RWPE2 (cell line): ENCODE measurements around the gene THAP2.

Experiments
- ATAC-seq: fragments of 200-7000 bp; cut with Tn5 transposase; 3 replicates; pipeline ENCODE4 v1.9.1; 2021; ENCODE audit warnings: low read depth
- DNase-seq: peaks from one replicate; pipeline ENCODE4 v3.0.0-alpha.2; 2020; ENCODE audit warnings: low spot score
- H3K27ac ChIP-seq: fragments of 450-650 bp; 2 replicates; pipeline ENCODE4 v1.5.1; 2017; ENCODE audit warnings: mild to moderate bottlenecking; ENCODE audit not compliant: poor library complexity, severe bottlenecking
- H3K27me3 ChIP-seq: fragments of 250-450 bp; sonication (Bioruptor Pico); 2 replicates; pipeline ENCODE4 v1.5.1; 2021; ENCODE audit warnings: mild to moderate bottlenecking, moderate library complexity; ENCODE audit not compliant: insufficient read depth, poor library complexity, severe bottlenecking
- H3K36me3 ChIP-seq: fragments of 250-450 bp; sonication (Bioruptor Pico); 2 replicates; pipeline ENCODE4 v1.5.1; 2020; ENCODE audit warnings: low read depth, mild to moderate bottlenecking, moderate library complexity
- H3K4me1 ChIP-seq: fragments of 250-450 bp; sonication (Bioruptor Pico); 2 replicates; pipeline ENCODE4 v1.5.1; 2021; ENCODE audit warnings: mild to moderate bottlenecking, moderate library complexity; ENCODE audit not compliant: insufficient read depth, poor library complexity, severe bottlenecking
- H3K4me3 ChIP-seq: fragments of 250-450 bp; sonication (Bioruptor Pico); 2 replicates; pipeline ENCODE4 v1.5.1; 2021; ENCODE audit warnings: mild to moderate bottlenecking, moderate library complexity; ENCODE audit not compliant: severe bottlenecking
- H3K9me3 ChIP-seq: fragments of 250-450 bp; sonication (Bioruptor Pico); 2 replicates; pipeline ENCODE4 v1.5.1; 2021; ENCODE audit warnings: mild to moderate bottlenecking, moderate library complexity; ENCODE audit not compliant: severe bottlenecking
- CTCF ChIP-seq: fragments of 450-650 bp; IDR thresholded peaks from one replicate; pipeline ENCODE4 v1.5.1; 2017; ENCODE audit warnings: mild to moderate bottlenecking, moderate library complexity; ENCODE audit not compliant: poor library complexity, severe bottlenecking

THAP2 gene

DNA sequence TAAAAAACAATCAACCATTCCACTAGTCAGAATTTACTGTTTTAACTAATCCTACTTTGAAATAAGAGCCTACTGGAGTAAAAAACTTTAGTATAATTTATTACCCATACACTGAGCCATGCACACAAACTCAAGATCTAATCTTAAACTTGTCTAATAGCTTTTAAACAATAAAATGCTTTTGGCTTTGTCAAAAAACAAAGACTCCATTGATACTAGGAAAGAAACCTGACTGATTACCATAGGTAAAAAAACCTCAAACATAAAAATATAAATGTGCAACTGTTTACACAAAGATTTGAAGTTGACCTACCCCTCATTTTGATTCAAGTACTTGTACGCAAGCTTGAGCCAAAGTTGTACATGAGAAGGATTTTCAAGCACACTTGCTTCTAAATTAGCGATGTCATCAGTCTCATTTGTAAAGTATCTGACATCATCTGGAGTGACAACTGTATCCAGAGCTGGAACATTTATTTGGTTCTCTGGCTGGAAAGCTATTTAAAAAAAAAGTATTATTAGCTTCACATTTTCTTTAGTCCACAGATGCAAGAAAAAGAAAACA, 36.6 kb upstream of the THAP2 start:
- Histone ChIP-seq H3K9me3 (no peaks in the 10 kb centered on the region), H3K27ac (peak overlapping the region; percentile 12), H3K4me1 (no peaks in the 10 kb centered on the region), H3K27me3 (no peaks in the 10 kb centered on the region), H3K4me3 (no peak overlapping the region), H3K36me3 (peaks cover 100% of the 10 kb centered on the region)
- ATAC-seq (no peak), DNase-seq (no peak)
- TF ChIP-seq CTCF, result no peak

- no peak overlapping the region for H3K4me3 ChIP-seq
- no peaks in the 10 kb centered on the region for H3K9me3 ChIP-seq
- peaks cover 99% of the 10 kb centered on the region for H3K36me3 ChIP-seq
- H3K4me1 ChIP-seq, result no peaks in the 10 kb centered on the region
- H3K27me3 ChIP-seq, result no peaks in the 10 kb centered on the region
- DNase-seq (no peak), ATAC-seq (0 out of 3 replicates have a peak, but pooled peaks have one; percentile 35)
- H3K27ac ChIP-seq, result no peak overlapping the region
- peak; percentile 85 for TF ChIP-seq CTCF
Observed at GRCh38 chr12:71636704-71637115, 27.4 kb upstream of the THAP2 start.

DNA sequence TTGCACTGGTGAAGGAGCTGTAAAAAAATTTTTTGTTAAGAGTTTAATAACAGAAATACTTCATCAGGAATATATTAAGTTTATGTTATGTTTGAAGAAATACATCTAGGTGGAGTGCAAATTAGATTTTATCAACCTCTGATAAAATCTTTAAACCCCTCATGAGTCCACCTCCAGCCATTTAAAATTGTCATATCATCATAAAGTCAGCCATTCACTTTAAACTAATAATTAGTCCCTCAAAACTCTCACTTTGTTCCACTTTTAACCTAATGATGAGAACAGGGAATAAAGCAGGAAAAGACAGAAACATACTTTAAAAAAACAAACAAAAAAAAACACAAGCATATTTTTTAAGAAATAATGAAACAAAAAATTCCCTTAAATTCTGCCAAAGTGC, 25.6 kb upstream of the THAP2 start:
- Histone ChIP-seq H3K27ac (no peak overlapping the region), H3K36me3 (peaks cover 99% of the 10 kb centered on the region)

DNA sequence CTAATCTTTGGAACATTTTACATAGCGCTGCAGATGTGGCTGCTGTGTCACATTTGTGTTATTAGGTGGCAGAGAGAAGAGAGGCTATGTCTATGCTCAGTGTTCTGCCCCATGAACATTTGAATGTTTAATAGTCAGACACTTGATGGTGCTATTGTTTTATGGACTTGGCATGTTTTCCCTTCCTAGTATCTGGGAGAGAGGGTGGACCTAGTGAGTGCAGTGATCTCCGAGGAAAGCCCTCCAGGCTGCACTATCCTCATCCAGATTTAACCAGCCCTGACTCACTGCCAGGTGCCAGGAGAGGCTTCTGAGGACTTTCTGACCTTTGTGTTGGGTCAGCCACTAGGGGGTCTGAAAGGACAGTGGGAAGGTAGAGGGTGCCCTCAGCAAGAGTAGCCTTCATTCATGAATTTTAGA, 24.8 kb upstream of the THAP2 start:
- DNase-seq (no peak), ATAC-seq (peak; percentile 61; the same call in 2 of the 3 replicates)

More for the DNA sequence above, 25.6 kb upstream of the THAP2 start:
- DNase-seq (no peak), ATAC-seq (no peak)
- H3K4me1 ChIP-seq, result no peaks in the 10 kb centered on the region
- H3K9me3 ChIP-seq, result no peaks in the 10 kb centered on the region
- H3K4me3 ChIP-seq, result no peak overlapping the region
- no peak for TF ChIP-seq CTCF
- no peaks in the 10 kb centered on the region for H3K27me3 ChIP-seq

More for the DNA sequence above, 24.8 kb upstream of the THAP2 start:
- Histone ChIP-seq H3K27me3 (no peaks in the 10 kb centered on the region), H3K36me3 (peaks cover 99% of the 10 kb centered on the region), H3K9me3 (no peaks in the 10 kb centered on the region), H3K4me3 (no peak overlapping the region), H3K27ac (no peak overlapping the region), H3K4me1 (no peaks in the 10 kb centered on the region)
- TF ChIP-seq CTCF, result peak; percentile 35
